ENCODE measurements around the gene ATPAF1.
A peak's percentile ranks its signal among the peaks of the same experiment; 100 is the strongest.
"Not testable (repeated sequence)": the region's sequence is repeated elsewhere in the genome, so short reads cannot be mapped to it uniquely, and the experiment has no call there.

Gene ATPAF1, protein sequence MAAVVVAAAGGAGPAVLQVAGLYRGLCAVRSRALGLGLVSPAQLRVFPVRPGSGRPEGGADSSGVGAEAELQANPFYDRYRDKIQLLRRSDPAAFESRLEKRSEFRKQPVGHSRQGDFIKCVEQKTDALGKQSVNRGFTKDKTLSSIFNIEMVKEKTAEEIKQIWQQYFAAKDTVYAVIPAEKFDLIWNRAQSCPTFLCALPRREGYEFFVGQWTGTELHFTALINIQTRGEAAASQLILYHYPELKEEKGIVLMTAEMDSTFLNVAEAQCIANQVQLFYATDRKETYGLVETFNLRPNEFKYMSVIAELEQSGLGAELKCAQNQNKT

DNA sequence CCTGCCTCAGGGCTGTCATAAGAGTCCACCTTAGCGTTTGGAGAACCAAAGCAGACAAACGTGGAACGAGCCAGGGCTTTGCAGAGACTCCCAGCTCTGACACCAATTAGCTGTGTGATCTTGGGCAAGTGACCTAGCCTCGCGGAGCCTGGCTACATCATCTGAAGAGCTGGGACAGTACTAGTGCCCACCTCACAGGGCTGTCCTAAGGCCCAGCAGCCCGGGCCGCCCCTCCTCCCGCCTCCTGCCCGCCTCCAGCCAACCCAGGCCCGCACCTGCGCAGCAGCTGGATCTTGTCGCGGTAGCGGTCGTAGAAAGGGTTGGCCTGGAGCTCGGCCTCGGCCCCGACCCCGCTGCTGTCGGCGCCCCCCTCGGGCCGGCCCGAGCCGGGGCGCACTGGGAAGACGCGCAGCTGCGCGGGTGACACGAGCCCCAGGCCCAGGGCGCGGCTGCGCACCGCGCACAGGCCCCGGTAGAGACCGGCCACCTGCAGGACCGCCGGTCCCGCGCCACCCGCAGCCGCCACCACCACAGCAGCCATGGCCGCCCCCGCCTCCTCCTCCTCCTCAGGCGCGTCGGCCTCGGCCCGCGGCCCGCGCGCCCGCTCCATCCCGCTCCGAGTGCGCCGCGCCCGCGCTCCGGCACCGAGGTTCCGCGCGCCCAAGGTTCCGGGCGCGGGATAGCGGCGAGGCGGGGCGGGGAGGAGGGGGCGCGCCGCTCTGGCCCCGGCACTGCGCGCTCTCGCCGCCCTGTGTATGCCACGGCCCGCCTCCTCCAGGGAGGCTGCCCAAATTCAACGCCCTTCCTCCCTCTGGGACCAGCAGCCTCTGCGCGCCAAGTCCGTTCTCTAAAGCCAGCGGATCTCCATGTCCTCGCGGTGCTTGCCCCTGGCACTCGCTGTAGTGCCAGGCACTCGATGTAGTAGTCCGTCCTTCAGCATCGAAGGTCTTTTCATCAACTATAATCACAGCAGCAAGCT is at the start of gene ATPAF1:
ATPAF1 (minus strand) TSS at position 583 of the 979 bp plus-strand sequence; CDS start at position 541, 42 bp downstream.
- peak; percentile 19 for DNase-seq (ENCODE audit: low read depth, low spot score)

DNA sequence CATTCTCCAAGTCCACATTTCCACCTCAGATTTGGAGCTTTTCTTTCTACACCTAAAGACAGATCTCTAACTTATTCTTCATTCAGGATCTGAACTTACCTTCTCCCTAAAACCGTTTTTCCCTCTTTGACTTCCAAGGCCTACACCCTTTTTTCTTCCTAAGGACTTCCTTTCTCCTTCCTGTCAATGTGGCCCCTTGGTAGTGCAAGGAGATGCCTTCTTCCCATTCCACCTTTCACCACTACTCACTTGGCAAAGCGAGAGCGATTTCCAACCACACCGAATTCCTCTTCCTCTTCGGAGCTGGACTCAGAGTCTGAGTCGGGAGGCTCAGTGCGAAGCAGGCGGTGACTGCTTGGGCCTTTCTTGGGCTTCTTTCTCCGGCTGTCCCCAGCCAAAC is 49.5 kb upstream of the ATPAF1 start:
- DNase-seq (ENCODE audit: low read depth, low spot score): no peak

DNA sequence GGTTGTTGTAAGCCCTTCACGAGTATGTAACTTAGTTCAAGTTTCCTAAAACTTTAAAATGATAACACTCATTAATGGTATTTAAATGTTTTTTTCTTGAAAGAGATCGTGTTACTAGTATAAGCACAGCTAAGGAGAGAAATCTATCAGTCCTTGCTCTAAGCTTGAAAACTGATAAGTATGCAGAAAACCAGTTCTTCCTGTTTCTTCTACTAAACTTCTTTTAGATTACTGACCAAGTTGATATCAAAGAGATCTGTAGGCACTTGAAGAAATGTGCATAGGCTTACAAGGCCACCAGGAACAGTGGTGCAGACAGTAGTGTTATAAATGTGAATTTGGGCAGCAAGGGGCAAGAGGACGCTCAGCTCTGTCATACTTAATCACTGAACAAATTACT is 46.8 kb upstream of the ATPAF1 start:
- no peak for DNase-seq (ENCODE audit: low read depth, low spot score)

DNA sequence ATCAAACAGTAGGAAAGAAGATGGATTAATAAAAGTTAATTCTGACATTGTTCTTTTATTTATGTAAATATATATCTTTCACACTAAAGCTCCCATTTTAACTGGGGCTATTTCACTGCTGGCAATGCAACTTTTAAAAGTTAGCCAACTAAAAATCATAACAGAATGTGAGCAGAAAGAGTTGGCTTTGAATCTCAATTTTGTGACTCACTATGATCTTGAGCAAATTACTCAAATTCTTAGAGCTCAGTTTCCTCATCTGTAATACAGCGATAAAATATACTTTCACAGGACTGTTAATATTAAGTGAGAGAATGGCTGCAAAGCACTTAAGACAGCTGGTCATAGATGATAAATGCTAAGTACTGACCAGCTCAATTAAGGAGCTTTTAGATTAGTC is 40.0 kb upstream of the ATPAF1 start:
- no peak for DNase-seq (ENCODE audit: low read depth, low spot score)

DNA sequence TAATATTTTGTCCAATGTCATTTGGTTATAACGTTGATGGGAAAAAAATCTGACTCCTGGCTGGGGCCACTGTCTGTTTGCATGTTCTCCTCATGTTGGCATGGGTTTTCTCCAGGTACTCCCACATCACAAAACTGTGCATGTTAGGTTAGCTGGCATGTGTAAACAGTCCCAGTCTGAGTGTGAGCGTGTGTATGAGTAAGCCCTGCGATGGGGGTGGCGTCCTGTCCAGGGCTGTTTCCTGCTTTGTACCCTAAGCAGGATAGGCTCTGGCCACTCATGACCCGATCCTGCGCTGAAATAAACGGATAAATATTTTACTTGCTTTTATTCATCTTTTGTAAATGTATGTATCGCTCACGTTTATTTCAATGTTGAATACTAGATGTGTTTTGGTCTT is 37.2 kb upstream of the ATPAF1 start:
- no peak for DNase-seq (ENCODE audit: low read depth, low spot score)

DNA sequence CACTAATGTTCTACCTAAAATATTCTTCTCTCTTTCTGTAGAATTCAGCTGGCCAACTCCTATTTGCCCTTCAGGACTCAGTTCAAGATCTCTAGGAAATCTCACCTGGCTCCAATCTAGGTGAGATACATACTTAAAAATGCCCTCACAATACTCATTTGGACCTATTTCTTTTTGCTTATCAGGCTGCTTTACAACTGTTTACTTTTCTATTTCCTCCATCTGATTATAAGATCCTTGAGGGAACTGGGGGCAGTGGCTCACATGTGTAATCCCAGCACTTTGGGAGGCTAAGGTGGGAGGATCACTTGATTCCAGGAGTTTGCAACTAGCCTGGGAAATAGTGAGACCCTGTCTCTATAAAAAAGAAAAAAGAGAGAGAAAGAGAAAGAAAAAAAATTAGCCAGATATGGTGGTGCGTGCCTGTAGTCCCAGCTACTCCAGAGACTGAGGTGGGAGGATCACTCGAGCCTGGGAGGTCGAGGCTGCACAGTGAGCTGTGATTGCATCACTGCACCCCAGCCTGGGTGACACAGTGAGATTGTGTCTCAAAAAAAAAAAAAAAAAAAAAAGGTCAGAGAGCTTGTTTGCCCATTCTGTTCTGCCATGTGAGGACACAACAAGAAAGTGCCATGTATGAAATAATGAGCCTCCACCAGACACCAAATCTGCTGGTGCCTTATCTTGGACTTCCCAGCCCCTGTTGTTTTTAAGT is 35.9 kb upstream of the ATPAF1 start:
- no peak for DNase-seq (ENCODE audit: low read depth, low spot score)

DNA sequence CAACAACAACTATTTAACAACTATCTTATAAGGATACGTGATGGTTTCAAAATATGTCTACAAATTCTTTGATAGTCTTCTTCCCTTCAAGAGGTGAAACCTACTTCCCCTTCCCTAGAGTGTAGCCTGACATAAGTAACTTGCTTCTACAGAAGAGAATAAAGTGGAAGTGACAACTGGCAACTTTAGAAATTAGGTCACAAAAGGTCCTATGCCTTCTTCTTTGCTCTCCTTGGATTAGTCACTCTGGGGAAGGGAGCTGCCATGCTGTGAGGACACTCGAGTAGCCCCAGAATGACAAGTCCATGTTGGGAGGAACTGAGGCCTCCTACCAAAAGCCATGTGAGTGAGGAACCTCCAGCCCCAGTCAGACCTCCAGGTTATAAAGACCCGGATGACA is 31.5 kb upstream of the ATPAF1 start:
- DNase-seq (ENCODE audit: low read depth, low spot score): no peak

DNA sequence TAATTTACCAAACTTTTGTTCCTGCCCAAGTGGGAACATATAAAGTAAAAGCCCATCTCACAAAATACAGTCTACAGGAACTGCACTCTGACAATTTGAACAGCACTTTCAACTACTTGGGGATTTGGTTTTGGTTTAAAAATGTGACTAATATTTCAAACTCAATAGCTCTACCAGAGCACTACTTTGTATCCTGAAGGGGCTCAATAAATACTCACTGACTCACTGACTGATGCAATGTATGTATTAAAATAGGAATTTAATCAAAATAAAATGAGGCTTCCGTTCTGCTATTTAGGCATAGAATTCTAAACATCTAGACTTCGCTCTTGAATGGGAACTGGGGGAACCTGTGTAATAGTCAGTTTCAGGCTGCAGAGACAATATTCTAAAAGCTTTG is 28.9 kb upstream of the ATPAF1 start:
- DNase-seq (ENCODE audit: low read depth, low spot score): no peak

DNA sequence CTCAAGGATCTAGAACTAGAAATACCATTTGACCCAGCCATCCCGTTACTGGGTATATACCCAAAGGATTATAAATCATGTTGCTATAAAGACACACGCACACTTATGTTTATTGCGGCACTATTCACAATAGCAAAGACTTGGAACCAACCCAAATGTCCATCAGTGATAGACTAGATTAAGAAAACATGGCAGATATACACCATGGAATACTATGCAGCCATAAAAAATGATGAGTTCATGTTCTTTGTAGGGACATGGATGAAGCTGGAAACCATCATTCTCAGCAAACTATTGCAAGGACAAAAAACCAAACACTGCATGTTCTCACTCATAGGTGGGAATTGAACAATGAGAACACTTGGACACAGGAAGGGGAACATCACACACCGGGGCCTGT is 26.5 kb upstream of the ATPAF1 start:
- not testable (repeated sequence) for DNase-seq (ENCODE audit: low read depth, low spot score)

DNA sequence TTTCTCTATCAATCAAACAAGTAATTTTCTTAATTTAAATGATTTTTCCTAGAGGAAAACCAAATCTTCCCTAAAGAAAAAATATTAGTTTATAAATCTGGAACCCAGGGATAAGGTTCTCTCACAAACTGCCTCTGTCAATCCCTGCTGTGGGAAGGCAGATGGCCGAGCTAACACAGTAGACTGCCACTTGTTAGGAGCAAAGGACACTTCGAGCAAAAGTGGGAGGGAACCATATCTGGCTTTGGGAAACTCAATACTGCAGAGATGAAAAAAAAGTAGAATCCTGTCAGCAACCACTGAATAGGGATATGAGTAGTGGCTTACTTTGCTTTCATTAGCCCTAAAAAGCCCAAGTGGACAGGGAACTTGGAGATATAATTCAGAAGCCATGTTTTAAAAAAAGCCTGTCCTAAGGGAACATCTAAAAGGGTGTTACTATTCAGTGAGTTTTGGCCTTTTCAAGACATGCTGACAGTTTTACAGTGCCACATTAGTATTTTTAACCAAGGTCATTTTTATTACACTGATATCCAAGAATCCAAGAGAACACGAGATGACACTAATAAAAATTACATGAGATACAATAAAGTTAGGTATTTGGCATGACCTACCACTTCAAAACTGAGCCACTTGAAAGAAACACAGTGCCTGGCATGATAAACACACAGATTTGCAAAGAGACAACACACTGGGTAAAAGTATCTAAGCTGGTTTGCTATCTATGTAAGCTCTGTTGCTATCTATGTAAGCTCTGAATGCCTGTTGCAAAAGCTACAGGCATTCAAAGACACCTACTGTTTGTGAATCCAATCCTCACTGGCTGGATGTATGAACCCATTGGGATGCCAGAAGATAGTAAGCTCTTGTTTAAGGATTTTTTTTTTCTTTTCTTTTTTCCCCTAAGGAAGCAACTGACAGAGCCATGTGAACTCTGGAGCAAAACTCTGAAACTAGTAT is 24.9 kb upstream of the ATPAF1 start:
- no peak for DNase-seq (ENCODE audit: low read depth, low spot score)

DNA sequence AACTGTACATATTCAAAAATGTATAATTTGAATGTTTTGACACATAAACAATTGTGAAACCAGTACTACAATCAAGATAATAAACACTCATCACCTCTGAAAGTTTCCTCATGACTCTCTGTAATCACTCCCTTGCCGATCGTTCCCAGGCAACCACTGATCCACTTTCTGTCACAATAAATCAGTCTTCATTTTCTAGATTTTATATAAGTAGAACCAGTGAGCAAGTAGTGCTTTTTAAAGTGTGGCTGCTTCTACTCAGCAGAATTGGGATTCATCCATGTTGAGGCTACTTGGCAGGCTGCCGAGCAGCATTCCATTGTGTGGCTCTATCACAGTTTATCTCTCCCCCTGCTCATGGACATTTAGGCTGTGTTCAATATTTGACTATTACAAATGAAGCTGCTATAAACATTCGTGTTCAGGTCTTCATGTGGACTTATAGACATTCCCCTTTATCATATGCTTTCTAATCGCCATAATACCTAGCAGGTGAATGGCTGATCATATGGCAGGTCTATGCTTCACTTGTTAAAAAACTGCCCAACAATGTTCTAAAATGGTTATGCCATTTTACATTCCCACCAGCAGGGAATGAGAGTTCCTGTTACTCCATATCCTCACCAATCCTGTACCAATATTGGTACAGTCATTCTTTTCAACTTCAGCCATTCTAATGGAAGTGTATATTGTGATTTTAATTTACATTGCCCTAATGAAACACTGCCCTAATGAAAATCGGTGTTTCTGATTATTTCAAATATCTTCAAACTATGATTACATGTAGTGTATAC is 24.0 kb upstream of the ATPAF1 start:
- no peak for DNase-seq (ENCODE audit: low read depth, low spot score)

DNA sequence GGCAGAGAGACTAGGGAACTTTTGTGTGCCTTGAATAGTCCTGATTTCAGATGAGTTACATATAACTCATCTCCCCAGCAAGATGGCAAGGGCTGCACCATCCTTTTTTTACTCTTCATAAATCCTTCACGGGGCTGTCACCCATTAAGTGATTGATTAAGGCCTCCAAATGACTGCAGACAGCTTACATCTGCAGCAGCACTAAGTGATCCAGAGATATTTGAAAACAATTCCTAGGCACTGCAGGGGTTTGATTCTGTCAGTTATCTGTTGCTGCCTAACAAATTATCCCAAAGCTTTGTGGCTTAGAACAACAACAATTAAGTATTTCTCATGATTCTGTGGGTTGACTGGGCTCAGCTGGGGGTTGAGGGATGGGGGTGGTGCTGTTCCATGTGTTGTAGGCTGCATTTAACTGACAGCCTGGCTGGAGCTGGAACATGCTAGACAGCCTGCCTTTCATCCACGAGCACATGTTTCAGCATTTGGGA is 22.8 kb upstream of the ATPAF1 start:
- DNase-seq (ENCODE audit: low read depth, low spot score): no peak

DNA sequence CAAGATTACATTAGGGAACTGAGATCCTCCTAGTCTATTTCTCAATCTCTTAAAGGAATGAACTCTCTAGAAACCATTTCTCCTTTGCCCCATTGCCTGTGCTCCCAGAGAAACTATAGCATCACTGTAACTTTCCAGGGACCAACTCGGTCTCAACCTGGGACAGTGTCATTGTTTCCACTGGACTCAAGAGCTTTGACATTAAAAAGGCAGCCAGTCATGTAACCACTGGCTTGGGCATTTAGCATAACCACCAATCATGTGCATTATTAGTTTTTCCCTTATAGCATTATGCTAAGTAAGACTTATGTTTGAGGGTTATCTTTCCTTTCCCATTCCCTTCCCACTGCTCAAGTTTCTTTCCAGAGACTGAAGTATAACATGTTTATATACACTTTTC is 21.7 kb upstream of the ATPAF1 start:
- no peak for DNase-seq (ENCODE audit: low read depth, low spot score)

DNA sequence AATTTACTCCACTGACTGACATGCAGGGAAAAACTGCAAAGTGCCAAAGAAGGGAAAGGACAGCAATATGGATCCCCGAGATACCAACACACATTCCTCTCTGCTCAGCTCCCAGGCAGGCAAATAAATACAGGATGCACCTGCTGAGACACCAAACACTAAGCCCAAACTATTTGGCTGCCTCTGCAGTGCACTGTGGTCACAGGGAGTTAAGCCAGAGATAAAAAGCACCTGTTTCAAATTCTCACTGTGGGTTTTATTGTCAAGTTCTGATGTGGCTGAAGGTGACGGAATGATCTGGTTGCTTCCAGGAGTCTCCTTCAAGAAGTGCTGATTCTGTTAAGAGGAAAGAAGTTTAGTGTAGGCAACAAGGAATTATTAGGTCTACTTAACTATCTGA is 21.2 kb upstream of the ATPAF1 start:
- DNase-seq (ENCODE audit: low read depth, low spot score): no peak

DNA sequence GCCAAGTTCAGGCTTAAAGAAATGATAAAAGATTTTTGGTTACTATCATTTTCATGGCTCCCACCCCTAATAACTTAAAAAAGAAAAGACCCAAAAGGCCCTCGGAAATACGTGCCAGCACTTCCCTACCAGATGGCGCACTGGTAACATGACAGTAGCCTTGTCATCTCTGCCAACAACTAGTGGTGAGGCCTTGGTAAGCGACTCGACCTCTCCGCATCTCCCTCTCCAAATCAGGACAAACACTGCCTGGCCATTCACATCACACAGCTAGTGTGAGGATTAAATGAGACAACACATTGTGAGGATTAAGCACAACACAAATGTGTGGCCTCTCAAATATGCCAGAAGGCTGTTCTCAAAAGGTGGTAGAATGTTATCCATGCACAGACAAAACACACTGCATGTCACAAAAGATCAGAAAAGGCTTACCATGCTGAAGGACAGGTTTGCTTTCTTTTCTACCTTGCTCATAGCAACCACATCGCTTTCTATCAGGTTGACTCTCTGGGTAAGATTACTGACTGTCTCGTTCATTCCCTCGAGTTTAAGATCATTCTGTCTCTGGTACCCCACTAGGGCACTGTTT is 19.9 kb upstream of the ATPAF1 start:
- DNase-seq (ENCODE audit: low read depth, low spot score): no peak

DNA sequence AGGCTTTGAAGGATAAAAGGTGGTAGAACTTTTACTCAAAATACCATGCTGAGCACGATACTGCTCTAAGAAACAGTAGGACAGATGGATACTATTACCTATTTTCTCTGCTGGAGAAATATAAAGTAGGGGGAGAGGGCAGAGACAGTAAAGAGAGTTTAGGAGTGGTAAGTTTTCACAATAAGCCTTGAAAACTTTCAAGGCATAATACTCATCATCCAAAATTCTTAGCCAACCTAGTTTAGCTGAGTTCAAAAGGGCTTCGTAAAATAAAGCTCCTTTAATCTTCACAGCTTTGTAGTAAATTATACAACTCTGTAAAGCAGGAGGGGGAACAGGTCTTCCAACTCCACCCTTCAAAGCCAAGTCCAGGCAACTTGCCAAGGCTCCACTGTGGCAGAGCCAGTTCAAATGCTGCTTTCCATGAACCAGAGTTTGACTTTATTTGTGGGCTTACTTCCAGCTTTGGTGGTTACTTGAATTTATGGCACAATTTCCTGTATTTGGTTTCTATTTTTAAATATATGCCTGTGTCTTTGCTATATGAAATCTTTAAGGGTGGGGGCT is 19.0 kb upstream of the ATPAF1 start:
- DNase-seq (ENCODE audit: low read depth, low spot score): no peak

DNA sequence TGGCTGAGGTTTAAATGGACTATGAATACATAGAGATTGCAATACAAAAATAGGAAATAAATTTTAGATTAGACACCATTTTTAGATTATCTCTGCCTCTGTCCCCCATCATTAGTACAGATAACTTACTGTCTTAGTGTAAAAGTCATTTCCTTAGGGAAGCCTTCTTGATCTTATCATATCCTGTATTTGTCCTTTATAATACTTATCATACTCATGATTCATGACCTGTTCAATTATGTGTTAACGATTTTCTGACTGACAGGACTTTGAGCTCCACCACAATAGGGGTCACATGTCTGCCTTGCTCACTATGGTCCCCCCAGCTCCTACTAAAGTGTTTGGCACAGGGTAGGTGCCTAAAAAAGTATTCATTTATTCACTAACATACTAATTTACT is 18.1 kb upstream of the ATPAF1 start:
- DNase-seq (ENCODE audit: low read depth, low spot score): no peak

DNA sequence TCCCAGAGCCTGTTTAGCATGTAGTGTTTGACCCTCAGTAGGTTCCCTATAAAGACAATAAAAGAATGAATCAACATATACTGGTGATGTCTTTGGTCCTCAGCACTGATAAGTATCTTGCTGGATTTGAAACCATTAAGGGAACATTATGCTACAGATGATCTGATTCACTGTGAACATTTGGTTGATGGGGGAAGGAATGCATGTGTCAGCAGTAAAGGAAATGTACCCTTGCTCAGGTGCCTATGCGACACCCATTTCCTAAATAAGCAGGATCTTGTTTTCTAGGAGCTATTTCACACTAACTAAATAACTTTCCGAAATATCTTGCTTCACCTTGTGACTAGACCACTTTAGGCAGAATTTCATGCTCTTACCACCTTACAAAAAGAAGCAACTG is 16.5 kb upstream of the ATPAF1 start:
- DNase-seq (ENCODE audit: low read depth, low spot score): no peak

DNA sequence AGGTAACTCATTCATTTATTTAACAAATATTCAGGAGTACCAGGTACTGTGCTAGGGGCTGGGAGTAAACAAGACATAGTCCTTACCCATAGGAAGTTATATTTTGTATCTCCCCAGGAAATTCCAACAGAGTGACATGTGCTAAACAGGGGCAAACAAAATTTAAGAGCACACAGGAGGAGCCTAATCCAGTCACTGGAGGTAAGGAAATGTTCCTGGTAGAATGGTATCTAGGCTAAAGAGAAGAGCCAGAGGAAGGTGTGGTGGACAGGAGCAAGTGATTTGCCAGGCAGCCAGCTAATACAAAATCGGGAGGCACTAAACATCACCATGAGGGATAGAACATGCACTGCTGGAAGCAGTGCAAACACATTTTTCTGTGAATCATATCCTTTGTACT is 13.9 kb upstream of the ATPAF1 start:
- DNase-seq (ENCODE audit: low read depth, low spot score): no peak
